ENCODE measurements around the gene FHIT.
"Not testable (repeated sequence)": the region's sequence is repeated elsewhere in the genome, so short reads cannot be mapped to it uniquely, and the experiment has no call there.

Gene FHIT

GRCh38 chr3:61053781-61054496 is 197.3 kb downstream of the FHIT start:
- Mint-ChIP-seq H3K36me3 (ENCODE audit: low read depth) (no peaks in the 10 kb centered on the region), H3K9me3 (no peaks in the 10 kb centered on the region), H3K27me3 (ENCODE audit: low read depth, poor library complexity) (peaks cover 6% of the 10 kb centered on the region), H3K27ac (no peak overlapping the region), H3K4me3 (no peak overlapping the region), H3K4me1 (peaks cover 11% of the 10 kb centered on the region)
- DNase-seq = no peak
- TF ChIP-seq CTCF (IDR thresholded peaks at IDR 0.05) = no peak

GRCh38 chr3:61052851-61053250 is 198.4 kb downstream of the FHIT start:
- DNase-seq = no peak
- peaks cover 3% of the 10 kb centered on the region for H3K27me3 Mint-ChIP-seq (ENCODE audit: low read depth, poor library complexity)
- H3K36me3 Mint-ChIP-seq (ENCODE audit: low read depth) = no peaks in the 10 kb centered on the region
- TF ChIP-seq CTCF (IDR thresholded peaks at IDR 0.05) = no peak
- H3K9me3 Mint-ChIP-seq = peaks cover 5% of the 10 kb centered on the region
- H3K4me1 Mint-ChIP-seq = peaks cover 8% of the 10 kb centered on the region
- no peak overlapping the region for H3K27ac Mint-ChIP-seq
- H3K4me3 Mint-ChIP-seq = no peak overlapping the region

- H3K4me3 Mint-ChIP-seq = no peak overlapping the region
- peaks cover 3% of the 10 kb centered on the region for H3K27me3 Mint-ChIP-seq (ENCODE audit: low read depth, poor library complexity)
- no peak overlapping the region for H3K27ac Mint-ChIP-seq
- no peaks in the 10 kb centered on the region for H3K36me3 Mint-ChIP-seq (ENCODE audit: low read depth)
- H3K9me3 Mint-ChIP-seq = peaks cover 5% of the 10 kb centered on the region
- DNase-seq = no peak
- H3K4me1 Mint-ChIP-seq = no peaks in the 10 kb centered on the region
- TF ChIP-seq CTCF (IDR thresholded peaks at IDR 0.05) = no peak
Observed at GRCh38 chr3:61051666-61052065, 199.6 kb downstream of the FHIT start.

GRCh38 chr3:61045169-61045568 is 206.1 kb downstream of the FHIT start:
- H3K4me3 Mint-ChIP-seq; H3K4me1 Mint-ChIP-seq; H3K27ac Mint-ChIP-seq; H3K27me3 Mint-ChIP-seq (ENCODE audit: low read depth, poor library complexity); DNase-seq: not testable (repeated sequence)
- Mint-ChIP-seq H3K9me3 (peaks cover 13% of the 10 kb centered on the region), H3K36me3 (ENCODE audit: low read depth) (peaks cover 24% of the 10 kb centered on the region)

- DNase-seq = no peak
- H3K4me1 Mint-ChIP-seq = no peaks in the 10 kb centered on the region
- H3K27me3 Mint-ChIP-seq (ENCODE audit: low read depth, poor library complexity) = no peaks in the 10 kb centered on the region
- H3K9me3 Mint-ChIP-seq = peaks cover 21% of the 10 kb centered on the region
- no peak overlapping the region for H3K27ac Mint-ChIP-seq
- H3K36me3 Mint-ChIP-seq (ENCODE audit: low read depth) = peaks cover 36% of the 10 kb centered on the region
- TF ChIP-seq CTCF (IDR thresholded peaks at IDR 0.05) = no peak
- no peak overlapping the region for H3K4me3 Mint-ChIP-seq
Observed at GRCh38 chr3:61043156-61043555, 208.1 kb downstream of the FHIT start.

- Mint-ChIP-seq H3K27ac (no peak overlapping the region), H3K4me1 (no peaks in the 10 kb centered on the region), H3K4me3 (no peak overlapping the region), H3K9me3 (peaks cover 30% of the 10 kb centered on the region), H3K27me3 (ENCODE audit: low read depth, poor library complexity) (no peaks in the 10 kb centered on the region), H3K36me3 (ENCODE audit: low read depth) (peaks cover 36% of the 10 kb centered on the region)
- DNase-seq = no peak
- no peak for TF ChIP-seq CTCF (IDR thresholded peaks at IDR 0.05)
Observed at GRCh38 chr3:61040618-61041017, 210.6 kb downstream of the FHIT start.
